Activated T-cell treated with anti-CD3 and anti-CD28 coated beads, Interleukin-2, amount 50 U/mL, for 48 hours (primary cell): ENCODE results near the gene ADAT3.
A peak's percentile ranks its signal among the peaks of the same experiment; 100 is the strongest.
"Not testable (repeated sequence)": the region's sequence is repeated elsewhere in the genome, so short reads cannot be mapped to it uniquely, and the experiment has no call there.

Source experiments
- DNase-seq, 2 experiments: peaks; one replicate each; pipeline ENCODE4 v3.0.0-alpha.2; 2020

The ADAT3 gene

DNA sequence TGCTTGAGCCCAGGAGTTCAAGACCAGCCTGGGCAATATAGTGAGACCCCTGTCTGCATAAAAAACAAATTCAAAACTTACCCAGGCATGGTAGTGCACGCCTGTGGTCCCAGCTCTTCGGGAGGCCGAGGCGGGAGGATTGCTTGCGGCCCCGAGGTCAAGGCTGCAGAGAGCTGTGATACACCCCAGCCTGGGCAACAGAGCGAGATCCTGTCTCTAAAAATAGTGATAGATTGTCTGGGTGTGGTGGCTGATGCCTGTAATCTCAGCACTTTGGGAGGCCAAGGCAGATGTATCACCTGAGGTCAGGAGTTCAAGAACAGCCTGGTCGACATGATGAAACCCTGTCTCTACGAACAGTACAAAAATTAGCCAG, 37.9 kb upstream of the ADAT3 start:
- no peak for DNase-seq

DNA sequence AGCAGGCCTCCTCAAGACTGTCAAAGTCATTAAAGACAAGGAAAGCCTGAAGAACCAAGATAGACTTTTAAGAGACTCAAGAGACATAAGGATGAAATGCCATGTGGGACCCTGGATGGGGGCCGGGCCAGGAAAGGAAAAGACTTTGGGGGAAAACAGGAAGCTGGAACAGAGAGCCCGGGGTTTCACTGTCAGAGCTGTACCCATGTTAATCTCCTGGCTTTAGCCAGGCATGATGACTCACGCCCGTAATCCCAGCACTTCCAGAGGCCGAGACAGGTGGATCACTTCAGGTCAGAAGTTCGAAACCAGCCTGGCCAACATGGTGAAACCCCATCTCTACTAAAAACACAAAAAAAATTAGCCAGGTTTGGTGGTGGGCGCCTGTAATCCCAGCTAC, 36.2 kb upstream of the ADAT3 start:
- DNase-seq: no peak

DNA sequence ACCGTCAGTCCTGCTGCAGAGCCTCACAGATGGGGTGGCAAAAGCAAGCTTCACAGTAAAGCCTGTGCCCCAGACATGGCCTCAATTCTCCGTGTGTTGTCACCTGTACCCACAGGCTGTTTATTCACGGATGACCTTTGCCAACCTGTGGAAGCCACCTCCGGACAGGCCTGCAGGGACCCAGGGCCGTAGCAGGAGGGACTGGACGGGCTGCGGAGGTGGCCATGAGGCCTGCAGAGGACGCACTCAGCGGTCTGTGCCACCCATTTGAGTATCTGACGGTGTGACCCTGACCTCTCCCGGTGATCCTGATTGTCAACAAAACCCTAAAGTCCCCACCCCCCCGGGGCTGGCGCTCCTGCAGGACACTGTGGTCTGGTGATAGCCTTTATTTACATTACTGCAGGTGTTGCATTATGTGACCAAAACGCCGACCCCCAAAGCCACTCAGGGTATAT, 34.0 kb upstream of the ADAT3 start:
- DNase-seq: no peak

DNA sequence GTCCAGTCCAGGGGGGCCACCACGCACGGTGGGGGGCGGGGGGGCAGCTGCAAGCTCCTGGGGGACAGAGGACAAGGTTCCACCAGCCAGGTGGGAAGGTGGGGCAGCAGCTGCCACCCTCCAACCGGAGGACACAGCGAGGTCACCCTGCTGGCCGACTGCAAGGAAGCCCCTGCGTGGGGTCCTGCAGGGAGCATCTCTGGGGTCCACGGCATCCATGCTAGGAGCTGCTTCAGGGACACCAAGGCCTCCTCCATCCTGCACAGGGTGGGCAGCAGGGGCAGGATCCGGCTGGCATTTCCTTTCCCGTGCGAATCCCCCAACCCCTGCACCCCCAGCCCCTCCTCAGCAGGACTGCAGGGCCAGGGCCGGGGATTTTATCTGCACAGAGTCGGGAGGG, 33.6 kb upstream of the ADAT3 start:
- no peak for DNase-seq

DNA sequence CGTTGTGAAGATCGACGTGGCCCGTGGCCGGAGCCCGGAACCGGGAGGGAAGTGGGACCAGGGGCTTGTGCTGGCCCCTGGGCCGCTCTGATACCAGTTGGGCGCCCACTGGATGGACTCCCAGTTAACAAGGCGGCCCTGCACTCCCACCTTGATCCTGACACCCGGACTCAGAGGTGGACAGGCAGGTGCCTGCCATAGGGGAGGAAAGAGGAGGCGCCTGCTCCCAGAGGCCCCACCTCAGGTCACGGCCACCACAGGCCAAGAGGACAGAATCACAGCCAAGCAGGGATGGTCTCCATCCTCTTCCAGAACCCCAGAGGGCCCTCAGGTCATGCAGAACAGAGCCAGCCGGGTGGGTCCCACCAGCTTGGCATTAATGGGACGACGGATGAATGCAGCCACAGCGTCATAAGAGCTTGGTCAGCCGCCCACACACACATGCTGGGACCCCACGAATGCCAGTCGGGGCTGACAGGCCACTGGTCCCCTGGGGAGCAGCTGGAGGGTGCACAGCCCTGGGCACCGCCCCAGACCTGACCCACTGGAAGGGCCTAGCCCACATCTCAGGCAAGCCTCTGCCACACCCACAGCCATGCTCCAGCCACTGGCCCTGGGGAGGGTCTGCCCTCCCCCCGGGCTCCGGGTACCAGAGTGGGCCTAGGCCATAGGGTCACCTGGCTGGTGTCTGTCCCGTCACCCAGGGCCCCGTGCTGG, 32.2 kb upstream of the ADAT3 start:
- DNase-seq: no peak

DNA sequence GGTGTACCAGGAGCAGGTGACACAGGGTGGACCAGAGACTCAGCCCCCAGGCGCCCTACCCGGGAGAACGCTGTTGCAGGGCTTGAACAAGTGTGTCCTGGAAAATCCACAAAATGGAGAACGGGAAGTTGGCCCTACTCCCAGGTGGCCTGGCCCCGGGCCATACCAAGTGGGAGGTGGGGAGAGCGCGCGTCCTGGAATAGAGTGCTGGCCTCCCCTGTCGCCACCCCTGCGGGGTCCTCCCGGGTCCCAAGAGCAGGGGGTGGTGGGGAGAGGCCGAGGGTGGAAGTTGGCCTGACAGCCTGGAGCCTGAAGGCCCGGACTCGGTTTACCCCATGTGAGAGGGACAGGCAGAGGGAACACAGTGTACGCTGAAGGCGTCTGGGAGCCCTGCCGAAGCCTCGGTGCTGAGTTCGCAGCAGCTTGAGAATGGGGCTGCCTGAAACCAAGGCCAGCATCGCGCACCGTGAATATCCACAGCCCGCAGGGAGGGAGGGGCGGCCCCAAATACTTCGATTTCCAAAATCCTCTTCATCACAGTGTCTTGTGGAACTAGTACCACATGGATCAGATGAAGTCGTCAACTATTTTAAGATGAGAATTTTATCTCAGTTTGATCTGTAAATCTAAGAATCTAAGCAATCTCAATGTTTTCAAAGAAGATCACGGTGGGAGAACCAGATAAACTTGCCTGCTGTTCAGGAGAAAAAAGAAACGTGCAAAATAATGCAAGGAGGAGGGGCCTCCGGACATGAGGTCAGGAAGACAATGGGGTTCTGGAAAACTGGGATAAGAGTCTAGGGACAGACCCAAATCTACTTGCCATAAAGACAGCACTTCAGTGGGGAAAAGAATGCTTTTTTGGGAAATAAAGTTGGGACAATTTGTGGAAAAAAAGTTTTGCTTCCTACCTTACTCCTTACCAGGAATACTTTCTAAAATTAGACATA, 31.4 kb upstream of the ADAT3 start:
- DNase-seq: no peak

DNA sequence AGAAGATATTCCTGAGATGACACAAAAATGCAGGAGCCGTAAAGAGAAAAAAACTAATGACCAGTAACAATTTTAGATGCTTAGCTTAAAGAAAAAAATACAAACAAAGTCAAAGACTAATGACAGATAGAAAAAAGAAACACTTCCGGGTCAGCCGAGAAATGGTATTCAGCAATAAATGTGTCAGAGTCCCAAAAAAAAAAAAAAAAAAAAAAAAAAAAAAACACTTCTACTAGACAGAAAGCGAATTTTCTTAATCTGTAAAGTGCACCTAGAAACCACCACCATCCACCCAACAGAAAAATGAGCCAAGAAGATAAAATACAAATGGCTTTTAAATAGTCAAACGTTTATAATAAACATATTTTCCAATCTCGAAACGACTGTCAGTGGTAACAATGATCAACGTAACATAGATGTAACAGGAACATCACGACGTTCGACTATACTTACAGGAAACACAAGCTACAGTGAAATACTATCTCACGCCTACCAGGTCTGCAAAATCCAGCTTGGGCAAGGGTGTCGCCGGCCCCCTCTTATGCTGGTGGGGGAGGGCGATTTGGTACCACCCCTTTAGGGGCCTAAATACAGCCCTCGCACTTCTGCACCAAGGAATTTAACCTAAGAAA, 30.5 kb upstream of the ADAT3 start:
- peak in 1 of 2 experiments; percentile 41 for DNase-seq

DNA sequence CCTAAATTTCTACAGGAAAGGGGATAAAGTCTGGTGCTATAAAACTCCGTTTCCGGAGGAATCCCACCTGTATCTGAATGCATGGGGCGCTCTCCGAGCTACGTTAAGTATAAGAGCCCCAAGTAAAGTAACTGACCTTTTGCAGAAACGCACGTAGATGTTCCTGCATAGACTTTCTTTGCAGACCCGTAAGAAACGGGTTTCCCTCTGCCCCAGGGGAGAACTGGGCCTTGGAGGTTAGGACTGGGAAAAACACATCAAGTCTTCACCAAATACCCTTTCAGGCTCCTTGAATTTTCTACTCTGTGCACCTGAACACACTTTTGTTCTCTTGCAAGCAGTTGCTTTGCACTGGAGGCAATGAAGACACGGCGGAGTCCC, 29.9 kb upstream of the ADAT3 start:
- peak; percentile 54 to 56 for DNase-seq

DNA sequence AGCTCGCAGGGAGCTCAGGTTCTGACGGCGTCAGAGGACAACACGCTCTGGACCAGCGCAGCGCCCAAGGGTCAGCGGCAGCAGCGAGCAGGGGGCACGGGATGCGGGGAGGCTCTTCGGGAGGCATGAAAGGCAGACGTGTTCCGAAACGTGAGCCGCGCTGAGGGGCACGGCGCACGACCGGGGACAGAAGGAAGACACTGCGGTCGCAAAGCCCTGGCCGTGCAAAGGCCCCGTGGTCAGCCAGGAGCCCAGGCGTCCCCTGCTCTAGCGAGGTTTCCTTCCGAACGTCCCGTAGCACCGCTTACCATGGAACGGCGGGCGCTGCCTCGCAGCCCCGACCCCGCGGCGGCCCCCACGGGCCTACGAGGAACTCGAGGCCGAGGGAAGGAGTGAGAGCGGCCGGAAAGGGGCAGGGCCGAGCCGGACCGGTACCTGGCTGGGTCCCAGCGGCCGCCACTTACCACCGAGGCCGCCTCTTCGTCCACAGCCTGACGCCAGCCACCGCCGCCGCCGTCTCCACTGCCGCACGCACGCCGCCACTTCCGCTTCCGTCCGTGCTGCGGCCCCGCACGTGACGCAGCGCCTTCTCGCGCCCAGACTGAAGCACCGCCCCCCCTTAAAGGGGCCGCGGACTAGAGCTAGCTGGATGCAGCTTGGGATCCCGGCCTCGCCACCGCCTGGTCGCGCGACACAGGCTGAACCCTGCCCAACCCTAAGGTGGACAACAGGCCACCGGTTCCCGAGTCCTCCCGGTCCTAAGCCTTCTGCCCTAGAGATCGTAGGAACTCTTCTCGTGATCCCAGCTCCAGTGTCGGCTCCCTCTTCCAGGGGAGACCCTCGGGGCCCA, 29.3 kb upstream of the ADAT3 start:
- DNase-seq: peak; percentile 90 to 93

DNA sequence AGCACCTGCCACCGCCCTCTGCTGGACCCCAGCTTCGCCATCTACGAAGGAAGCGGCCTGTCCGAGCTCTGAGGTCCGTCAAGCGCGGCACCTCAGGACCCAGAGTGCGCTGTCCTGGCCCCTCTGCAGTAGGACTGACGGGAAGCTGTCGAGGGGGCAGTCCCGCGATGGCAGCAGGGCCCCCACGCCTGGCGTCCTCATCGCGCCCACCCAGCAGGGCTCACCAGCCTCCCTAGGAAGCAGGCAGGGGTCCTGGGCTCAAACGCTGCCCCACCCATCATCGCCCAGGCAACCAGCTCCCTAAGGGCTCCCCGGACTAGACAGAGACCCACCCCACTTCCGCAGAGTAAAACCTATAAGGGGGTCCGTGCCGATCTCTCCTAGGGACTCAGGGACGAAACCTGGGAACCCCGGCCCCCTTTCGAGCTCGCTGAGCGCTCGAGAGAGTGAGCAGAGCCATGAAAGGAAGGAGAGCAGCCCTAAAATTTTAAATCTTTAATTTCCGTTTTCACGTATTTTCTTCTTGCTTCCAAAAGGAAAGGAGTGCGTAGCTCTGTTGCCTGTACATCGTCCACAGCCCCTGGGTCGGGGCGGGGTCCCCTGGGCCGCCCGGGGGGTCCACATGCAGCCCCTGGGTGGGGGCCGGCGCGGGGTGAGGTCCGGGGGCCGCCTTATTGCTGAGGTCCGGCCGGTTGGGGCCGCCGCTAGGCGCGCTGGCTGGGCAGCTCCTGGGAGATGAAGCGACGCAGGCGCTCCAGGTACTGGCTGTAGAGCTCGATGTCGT, 28.5 kb upstream of the ADAT3 start:
- peak in 1 of 2 experiments; percentile 27 for DNase-seq

DNA sequence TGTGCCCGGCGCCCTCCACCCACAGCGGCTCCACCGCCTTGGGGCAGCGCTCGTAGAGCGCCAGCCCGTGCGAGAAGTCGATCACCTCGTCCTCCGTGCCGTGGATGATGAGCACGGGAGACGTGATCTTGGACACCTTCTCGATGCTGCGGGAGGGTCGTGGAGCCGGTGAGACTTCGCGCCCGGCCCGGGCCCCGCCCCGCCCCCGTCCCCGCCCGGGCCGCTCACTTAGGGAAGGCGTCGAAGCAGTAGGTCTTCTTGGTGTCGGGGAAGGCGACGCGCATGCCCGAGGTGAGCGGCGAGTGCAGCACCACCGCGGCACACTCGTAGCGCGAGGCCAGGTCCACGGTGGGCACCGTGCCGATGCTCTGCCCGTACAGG, 27.9 kb upstream of the ADAT3 start:
- DNase-seq: not testable (repeated sequence)

DNA sequence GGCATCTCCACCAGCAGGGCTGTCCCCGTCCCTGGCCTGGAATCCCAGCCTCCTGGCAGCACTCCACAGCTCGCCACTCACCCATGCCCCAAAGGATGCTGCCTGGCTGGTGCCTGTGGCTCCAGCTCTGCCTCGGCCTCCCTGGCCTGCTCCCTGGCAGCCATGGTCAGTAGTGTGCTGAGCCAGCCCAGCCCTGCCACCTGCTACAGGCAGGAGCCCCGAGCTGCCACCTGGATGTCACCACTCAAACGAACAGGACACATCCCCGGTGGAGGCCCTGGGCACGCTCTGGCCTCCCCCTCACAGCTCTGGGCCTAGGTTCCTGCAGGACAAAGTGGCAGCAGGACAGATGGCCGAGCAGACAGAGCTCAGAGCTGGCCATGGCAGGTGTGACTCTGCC, 26.6 kb upstream of the ADAT3 start:
- not testable (repeated sequence) for DNase-seq

DNA sequence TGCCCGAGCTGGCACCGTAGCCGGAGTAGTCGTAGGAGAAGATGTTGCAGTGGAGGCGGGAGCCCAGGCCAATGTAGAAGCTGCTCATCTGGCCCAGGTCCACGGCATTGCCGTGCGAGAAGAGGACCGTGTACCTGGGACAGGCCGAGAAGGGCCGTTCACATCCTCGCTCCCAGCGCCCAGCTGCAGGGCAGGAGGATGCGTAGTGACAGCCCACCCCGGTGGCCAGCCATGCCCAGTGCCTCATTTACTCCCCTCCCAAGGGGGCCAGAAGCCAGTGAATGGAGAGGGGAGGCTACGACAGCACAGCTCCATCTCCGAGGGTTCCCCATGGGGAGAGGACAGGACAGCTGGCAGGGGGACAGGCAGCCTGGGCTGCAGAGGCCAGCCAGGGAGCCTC, 25.2 kb upstream of the ADAT3 start:
- DNase-seq: not testable (repeated sequence)

DNA sequence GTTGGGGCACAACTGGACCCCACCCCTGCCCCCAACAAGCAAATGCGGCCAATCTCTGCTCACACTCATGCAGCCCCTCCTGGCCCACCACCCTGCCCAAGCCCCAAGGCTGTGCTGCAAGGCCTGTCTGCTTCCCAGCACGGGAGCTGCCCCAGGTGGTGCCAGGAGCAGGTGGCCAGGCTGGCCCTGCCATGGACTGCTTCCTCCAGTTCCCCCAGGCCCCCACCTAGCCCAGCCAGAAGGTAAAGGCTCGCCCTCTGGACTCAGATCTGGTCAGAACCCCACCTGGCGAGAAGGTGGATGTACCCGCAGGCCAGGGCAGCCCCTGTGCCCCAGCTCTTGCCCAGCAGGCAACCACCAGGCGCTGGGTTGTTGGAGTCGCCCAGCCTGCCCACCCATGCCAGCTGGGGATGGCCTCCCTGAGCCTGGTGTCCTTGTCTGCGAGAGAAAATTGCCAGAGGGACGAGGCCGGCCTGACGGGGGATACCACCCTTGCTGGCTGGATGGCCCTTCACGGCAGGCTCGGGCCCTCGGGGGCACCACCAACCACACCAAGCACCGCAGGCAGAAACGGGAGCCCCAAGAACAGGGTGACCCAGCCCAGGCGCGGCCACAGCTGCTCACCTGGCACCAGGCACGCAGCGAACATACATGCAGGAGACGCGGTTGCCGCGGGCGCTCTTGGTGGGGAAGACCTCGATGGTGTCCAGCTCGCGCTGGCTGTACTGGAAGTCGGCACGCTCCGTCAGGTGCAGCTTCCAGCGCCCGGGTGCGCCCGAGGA, 24.4 kb upstream of the ADAT3 start:
- no peak for DNase-seq

DNA sequence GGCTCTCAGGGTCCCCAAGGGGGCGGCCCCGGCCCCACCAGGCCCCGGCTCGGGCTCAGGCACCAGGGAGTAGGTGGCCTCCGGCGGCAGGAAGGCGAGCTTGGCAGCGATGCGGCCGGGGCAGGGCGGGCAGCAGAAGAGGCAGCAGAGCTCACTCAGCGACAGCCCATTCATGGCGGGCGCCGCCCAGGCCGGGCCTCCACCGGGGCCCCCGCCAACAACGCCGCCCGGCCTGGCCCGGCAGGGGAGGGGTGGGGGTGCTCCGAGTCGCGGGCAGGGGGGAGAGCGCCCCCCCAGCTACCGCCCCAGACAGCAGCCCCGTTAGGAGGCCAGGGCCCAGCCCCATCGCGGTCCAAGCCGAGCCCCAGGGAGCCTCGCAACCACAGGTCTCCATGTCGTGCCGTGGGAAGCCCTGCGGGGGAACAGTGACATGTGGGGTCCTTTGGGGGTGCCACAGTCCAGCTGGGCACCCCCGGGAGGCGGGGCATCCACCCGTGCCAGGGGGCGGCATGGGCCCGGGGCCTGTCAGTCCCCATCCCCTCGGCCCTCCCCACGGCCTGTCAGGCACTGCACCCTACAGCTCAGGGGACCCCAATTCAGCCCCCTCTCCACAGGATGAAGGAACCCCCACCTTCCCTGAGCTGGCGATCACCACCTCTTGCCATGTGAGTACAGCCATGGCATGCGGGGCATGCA, 23.7 kb upstream of the ADAT3 start:
- not testable (repeated sequence) for DNase-seq

DNA sequence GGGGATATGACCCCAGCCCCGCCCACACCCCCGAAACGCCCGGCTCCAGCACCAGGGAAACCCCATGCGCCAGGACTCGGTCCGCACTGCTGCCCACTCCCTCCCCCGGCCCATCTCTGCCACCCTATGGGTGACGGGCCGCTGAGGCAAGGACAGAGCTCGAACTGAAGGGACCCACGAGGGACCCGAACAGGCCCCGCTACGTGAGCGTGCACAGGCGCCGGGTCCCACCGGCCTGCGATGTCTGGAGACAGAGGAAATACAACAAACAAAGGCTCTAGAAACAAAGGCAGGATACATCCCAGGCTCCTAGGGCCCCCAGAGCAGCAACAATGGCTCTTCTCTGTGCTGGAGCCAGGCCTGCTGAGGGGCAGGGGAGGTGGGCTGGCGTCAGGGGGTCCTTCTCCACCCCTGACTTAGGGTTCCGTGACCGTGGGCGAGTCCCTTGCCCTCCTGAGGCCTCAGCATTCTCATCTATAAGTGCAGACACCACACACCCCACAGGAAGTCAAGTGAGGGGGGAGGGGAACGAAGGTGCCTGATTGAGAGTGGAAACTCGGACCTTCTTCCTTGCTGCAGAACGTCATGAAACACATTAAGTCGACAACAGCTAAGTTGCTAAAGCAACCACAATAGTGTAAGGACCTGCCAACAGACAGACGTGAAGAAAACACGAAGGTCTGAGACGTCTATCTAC, 23.0 kb upstream of the ADAT3 start:
- peak; percentile 78 to 80 for DNase-seq

DNA sequence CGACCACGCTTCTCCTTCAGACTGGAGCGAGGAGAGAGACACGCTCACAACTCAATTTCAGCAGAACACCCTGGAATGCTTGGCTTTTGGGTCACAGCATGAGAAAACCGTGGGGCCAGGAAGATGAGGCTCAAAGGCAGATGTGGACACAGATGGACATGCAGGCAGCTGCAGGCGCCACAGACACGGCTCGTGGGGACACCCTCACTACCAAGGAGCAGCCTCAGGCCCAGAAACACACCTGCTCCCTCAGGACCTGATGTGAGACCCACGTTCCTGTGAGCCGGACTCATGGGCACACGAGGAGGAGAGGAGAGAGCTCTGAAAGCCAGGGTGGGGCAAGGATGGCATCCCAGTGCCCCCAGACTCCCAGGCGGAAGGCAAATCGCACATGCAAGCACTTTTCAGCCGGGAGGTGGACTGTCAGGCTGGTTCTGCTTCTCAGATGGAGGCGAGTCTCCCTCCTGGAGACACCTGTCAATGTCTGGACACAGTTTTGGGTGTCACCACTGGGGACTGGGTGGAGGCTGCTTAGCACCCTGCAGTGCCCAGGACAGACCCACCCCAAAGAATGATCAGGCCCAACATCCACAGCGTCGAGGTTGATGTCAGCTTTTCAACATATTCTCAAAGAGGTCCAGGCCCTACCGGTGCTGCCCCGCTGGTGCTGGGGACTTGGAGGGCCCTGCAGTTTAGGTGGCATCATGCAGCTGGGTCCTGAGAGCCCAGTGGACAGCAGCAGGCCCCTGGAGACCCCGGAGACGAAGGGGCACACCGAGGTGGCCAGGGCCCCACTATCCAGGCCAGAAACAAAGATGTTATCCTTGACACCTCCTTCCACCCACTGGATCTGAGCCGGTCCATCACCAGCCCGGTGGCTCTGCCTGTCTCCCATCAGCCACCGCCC, 22.2 kb upstream of the ADAT3 start:
- DNase-seq: peak; percentile 28 to 30

DNA sequence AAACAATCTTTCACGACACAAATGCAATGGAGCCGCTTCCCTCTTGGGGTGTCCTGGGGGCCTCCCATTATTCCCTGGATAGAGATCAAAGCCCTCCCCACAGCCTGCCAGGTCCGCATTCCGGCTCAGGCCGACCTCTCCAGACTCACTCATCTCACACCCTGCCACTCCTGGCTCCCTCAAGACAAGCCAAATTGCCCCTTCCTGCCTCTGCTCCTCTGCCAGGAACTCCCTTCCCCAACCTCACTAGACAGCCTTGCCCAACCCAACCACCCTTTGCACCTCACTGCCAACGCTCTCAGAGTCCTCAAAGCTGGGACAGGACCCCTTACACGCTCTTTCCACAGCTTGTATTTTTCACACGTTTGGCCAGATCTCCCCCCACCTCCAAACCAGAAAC, 21.4 kb upstream of the ADAT3 start:
- DNase-seq: peak; percentile 30 to 37

DNA sequence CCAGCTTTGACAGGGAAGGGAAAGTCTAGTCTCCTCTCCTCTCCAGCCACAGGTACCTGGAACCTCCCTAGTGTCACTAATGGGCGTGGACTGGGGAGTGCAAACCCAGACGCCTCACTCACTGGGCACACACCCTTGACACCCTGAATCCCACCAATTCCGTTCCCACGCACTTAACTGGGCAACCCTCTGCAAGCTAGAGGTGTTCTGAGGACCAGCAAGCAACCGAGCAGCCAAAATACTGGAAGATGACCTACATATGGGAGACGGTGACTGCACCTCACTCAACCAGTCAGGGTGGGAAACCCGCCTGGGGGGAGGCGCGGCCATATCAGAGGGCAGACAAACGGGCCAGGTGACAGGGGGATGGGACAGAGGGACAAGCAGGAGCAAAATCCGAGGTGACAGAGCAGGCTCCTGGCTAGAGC, 20.9 kb upstream of the ADAT3 start:
- DNase-seq: peak; percentile 74 to 76
